ENCODE measurements around the gene ZNF862. TPM values are rescaled to one million over a fixed set of nuclear protein-coding genes. Genes with fewer than 3 reads are reported as not detected.

ZNF862 gene
- total RNA-seq, 1 donor = 8.5 TPM

GRCh38 chr7:149817301-149817771, 20.8 kb upstream of the ZNF862 start:
- H3K9me3 ChIP-seq (ENCODE audit: low read depth, low read length) = no peaks in the 10 kb centered on the region
- H3K27me3 ChIP-seq (ENCODE audit: insufficient read depth, low read length) = no peaks in the 10 kb centered on the region
- no peaks in the 10 kb centered on the region for H3K4me1 ChIP-seq (ENCODE audit: insufficient read depth, low read length)
- no peak overlapping the region for H3K4me3 ChIP-seq (ENCODE audit: low read length)

GRCh38 chr7:149817836-149818535, 20.2 kb upstream of the ZNF862 start:
- Histone ChIP-seq H3K27me3 (ENCODE audit: insufficient read depth, low read length) (no peaks in the 10 kb centered on the region), H3K4me1 (ENCODE audit: insufficient read depth, low read length) (no peaks in the 10 kb centered on the region), H3K4me3 (ENCODE audit: low read length) (no peak overlapping the region), H3K9me3 (ENCODE audit: low read depth, low read length) (no peaks in the 10 kb centered on the region)

GRCh38 chr7:149818536-149818840, 19.7 kb upstream of the ZNF862 start:
- H3K27me3 ChIP-seq (ENCODE audit: insufficient read depth, low read length) = no peaks in the 10 kb centered on the region
- H3K4me1 ChIP-seq (ENCODE audit: insufficient read depth, low read length) = no peaks in the 10 kb centered on the region
- H3K9me3 ChIP-seq (ENCODE audit: low read depth, low read length) = no peaks in the 10 kb centered on the region
- no peak overlapping the region for H3K4me3 ChIP-seq (ENCODE audit: low read length)

- no peaks in the 10 kb centered on the region for H3K9me3 ChIP-seq (ENCODE audit: low read depth, low read length)
- no peak overlapping the region for H3K4me3 ChIP-seq (ENCODE audit: low read length)
- no peaks in the 10 kb centered on the region for H3K27me3 ChIP-seq (ENCODE audit: insufficient read depth, low read length)
- H3K4me1 ChIP-seq (ENCODE audit: insufficient read depth, low read length) = no peaks in the 10 kb centered on the region
These were observed 18.8 kb upstream of the ZNF862 start for GRCh38 chr7:149819141-149819960.

GRCh38 chr7:149819961-149820340, 18.2 kb upstream of the ZNF862 start:
- no peaks in the 10 kb centered on the region for H3K27me3 ChIP-seq (ENCODE audit: insufficient read depth, low read length)
- no peaks in the 10 kb centered on the region for H3K9me3 ChIP-seq (ENCODE audit: low read depth, low read length)

GRCh38 chr7:149820622-149821190, 17.5 kb upstream of the ZNF862 start:
- Histone ChIP-seq H3K27me3 (ENCODE audit: insufficient read depth, low read length) (no peaks in the 10 kb centered on the region), H3K4me3 (ENCODE audit: low read length) (no peak overlapping the region), H3K9me3 (ENCODE audit: low read depth, low read length) (no peaks in the 10 kb centered on the region), H3K4me1 (ENCODE audit: insufficient read depth, low read length) (no peaks in the 10 kb centered on the region)

More at GRCh38 chr7:149819961-149820340, 18.2 kb upstream of the ZNF862 start:
- H3K4me1 ChIP-seq (ENCODE audit: insufficient read depth, low read length) = no peaks in the 10 kb centered on the region
- H3K4me3 ChIP-seq (ENCODE audit: low read length) = no peak overlapping the region

- Histone ChIP-seq H3K4me1 (ENCODE audit: insufficient read depth, low read length) (no peaks in the 10 kb centered on the region), H3K4me3 (ENCODE audit: low read length) (no peak overlapping the region), H3K9me3 (ENCODE audit: low read depth, low read length) (no peaks in the 10 kb centered on the region), H3K27me3 (ENCODE audit: insufficient read depth, low read length) (no peaks in the 10 kb centered on the region)
These were observed 16.7 kb upstream of the ZNF862 start for GRCh38 chr7:149821191-149822148.

GRCh38 chr7:149822353-149822943, 15.7 kb upstream of the ZNF862 start:
- Histone ChIP-seq H3K27me3 (ENCODE audit: insufficient read depth, low read length) (no peaks in the 10 kb centered on the region), H3K4me1 (ENCODE audit: insufficient read depth, low read length) (no peaks in the 10 kb centered on the region), H3K4me3 (ENCODE audit: low read length) (no peak overlapping the region), H3K9me3 (ENCODE audit: low read depth, low read length) (no peaks in the 10 kb centered on the region)

GRCh38 chr7:149823191-149823630, 15.0 kb upstream of the ZNF862 start:
- H3K4me3 ChIP-seq (ENCODE audit: low read length) = no peak overlapping the region
- H3K4me1 ChIP-seq (ENCODE audit: insufficient read depth, low read length) = no peaks in the 10 kb centered on the region
- no peaks in the 10 kb centered on the region for H3K9me3 ChIP-seq (ENCODE audit: low read depth, low read length)

GRCh38 chr7:149823631-149824199, 14.5 kb upstream of the ZNF862 start:
- Histone ChIP-seq H3K4me3 (ENCODE audit: low read length) (no peak overlapping the region), H3K4me1 (ENCODE audit: insufficient read depth, low read length) (no peaks in the 10 kb centered on the region), H3K27me3 (ENCODE audit: insufficient read depth, low read length) (no peaks in the 10 kb centered on the region), H3K9me3 (ENCODE audit: low read depth, low read length) (no peaks in the 10 kb centered on the region)

More at GRCh38 chr7:149823191-149823630, 15.0 kb upstream of the ZNF862 start:
- H3K27me3 ChIP-seq (ENCODE audit: insufficient read depth, low read length) = no peaks in the 10 kb centered on the region

- Histone ChIP-seq H3K9me3 (ENCODE audit: low read depth, low read length) (no peaks in the 10 kb centered on the region), H3K27me3 (ENCODE audit: insufficient read depth, low read length) (no peaks in the 10 kb centered on the region), H3K4me3 (ENCODE audit: low read length) (no peak overlapping the region), H3K4me1 (ENCODE audit: insufficient read depth, low read length) (no peaks in the 10 kb centered on the region)
These were observed 13.9 kb upstream of the ZNF862 start for GRCh38 chr7:149824301-149824741.

GRCh38 chr7:149824748-149825566, 13.2 kb upstream of the ZNF862 start:
- Histone ChIP-seq H3K4me3 (ENCODE audit: low read length) (no peak overlapping the region), H3K9me3 (ENCODE audit: low read depth, low read length) (no peaks in the 10 kb centered on the region), H3K4me1 (ENCODE audit: insufficient read depth, low read length) (no peaks in the 10 kb centered on the region), H3K27me3 (ENCODE audit: insufficient read depth, low read length) (no peaks in the 10 kb centered on the region)

GRCh38 chr7:149825567-149826343, 12.4 kb upstream of the ZNF862 start:
- H3K4me3 ChIP-seq (ENCODE audit: low read length) = no peak overlapping the region
- H3K27me3 ChIP-seq (ENCODE audit: insufficient read depth, low read length) = no peaks in the 10 kb centered on the region
- no peaks in the 10 kb centered on the region for H3K9me3 ChIP-seq (ENCODE audit: low read depth, low read length)
- H3K4me1 ChIP-seq (ENCODE audit: insufficient read depth, low read length) = no peaks in the 10 kb centered on the region
